Activated naive CD4-positive, alpha-beta T cell treated with anti-CD3 and anti-CD28 coated beads, Interleukin-2, amount 10 ng/mL, durations not matched to agents 7 days and 5 days (primary cell): ENCODE results near the gene MUC4.

Experiments
- CTCF ChIA-PET: fragments of 350-600 bp; sonication (Branson Sonifier 250); formaldehyde crosslinking; loops from one replicate; lab custom pipeline; 2021; ENCODE audit warnings: antibody characterized with exemption; lab: Charles Lee
- DNase-seq: peaks from one replicate; pipeline ENCODE4 v3.0.0-alpha.2; 2020
- H3K27ac Mint-ChIP-seq: one replicate; pipeline ENCODE4 v1.8.0; 2021; ENCODE audit warnings: mild to moderate bottlenecking, moderate library complexity, mixed read lengths
- H3K27me3 Mint-ChIP-seq: one replicate; pipeline ENCODE4 v1.8.0; 2021; ENCODE audit warnings: mild to moderate bottlenecking, mixed read lengths
- H3K36me3 Mint-ChIP-seq: one replicate; pipeline ENCODE4 v1.8.0; 2021; ENCODE audit warnings: mixed read lengths
- H3K4me1 Mint-ChIP-seq: one replicate; pipeline ENCODE4 v1.8.0; 2021; ENCODE audit warnings: mixed read lengths
- H3K4me3 Mint-ChIP-seq: one replicate; pipeline ENCODE4 v1.8.0; 2021; ENCODE audit warnings: mild to moderate bottlenecking, moderate library complexity, mixed read lengths
- H3K9me3 Mint-ChIP-seq: one replicate; pipeline ENCODE4 v1.8.0; 2021; ENCODE audit warnings: mixed read lengths

Gene MUC4

GRCh38 chr3:195811756-195812155 is at the start of gene MUC4:
TSS of gene MUC4 (minus strand) at chr3:195811929. CDS start at chr3:195811817, 112 bp downstream.
- no peak within 1 kb of the TSS for H3K27ac Mint-ChIP-seq
- no peak within 1 kb of the TSS for H3K4me3 Mint-ChIP-seq
- DNase-seq = no peak
- H3K4me1 Mint-ChIP-seq = peaks cover 13% of the 10 kb centered on the region
- peaks cover 34% of the 10 kb centered on the region for H3K27me3 Mint-ChIP-seq
- peaks cover 1% of the 10 kb centered on the region for H3K36me3 Mint-ChIP-seq
- no peaks in the 10 kb centered on the region for H3K9me3 Mint-ChIP-seq
- CTCF ChIA-PET = no interaction called here

- Mint-ChIP-seq H3K4me3 (no peak overlapping the region), H3K36me3 (peaks cover 7% of the 10 kb centered on the region), H3K4me1 (peaks cover 5% of the 10 kb centered on the region), H3K27me3 (peaks cover 28% of the 10 kb centered on the region), H3K9me3 (no peaks in the 10 kb centered on the region), H3K27ac (no peak overlapping the region)
- DNase-seq = no peak
- CTCF ChIA-PET = interaction anchor here (0.7 to 2.1 kb wide), 6 partner anchors 9 to 54 kb away, joined by 3 to 33 read pairs (median 8); no protein-coding TSS in a partner anchor
These were observed 48.7 kb upstream of the MUC4 start for GRCh38 chr3:195860456-195860855.

- H3K36me3 Mint-ChIP-seq = peaks cover 7% of the 10 kb centered on the region
- no peak overlapping the region for H3K27ac Mint-ChIP-seq
- DNase-seq = no peak
- H3K4me3 Mint-ChIP-seq = no peak overlapping the region
- H3K9me3 Mint-ChIP-seq = no peaks in the 10 kb centered on the region
- CTCF ChIA-PET = interaction anchor here (0.6 to 2.5 kb wide), 15 partner anchors 9 to 265 kb away, joined by 3 to 58 read pairs (median 4); partner anchors contain the start of gene TNK2
- H3K27me3 Mint-ChIP-seq = peaks cover 28% of the 10 kb centered on the region
- H3K4me1 Mint-ChIP-seq = peaks cover 5% of the 10 kb centered on the region
These were observed 48.2 kb upstream of the MUC4 start for GRCh38 chr3:195859846-195860411.

- peak; percentile 80 for DNase-seq
- Mint-ChIP-seq H3K9me3 (no peaks in the 10 kb centered on the region), H3K36me3 (peaks cover 7% of the 10 kb centered on the region), H3K27ac (no peak overlapping the region), H3K4me1 (peaks cover 8% of the 10 kb centered on the region), H3K27me3 (peaks cover 28% of the 10 kb centered on the region), H3K4me3 (no peak overlapping the region)
- CTCF ChIA-PET = interaction anchor here (0.6 to 2.5 kb wide), 14 partner anchors 8 to 264 kb away, joined by 3 to 58 read pairs (median 4); partner anchors contain the start of gene TNK2
These were observed 47.5 kb upstream of the MUC4 start for GRCh38 chr3:195859061-195859845.

- CTCF ChIA-PET = interaction anchor here (1.2 to 3.3 kb wide), 4 partner anchors 38 to 59 kb away, joined by 3 to 18 read pairs (median 10); no protein-coding TSS in a partner anchor
- no peaks in the 10 kb centered on the region for H3K9me3 Mint-ChIP-seq
- H3K4me1 Mint-ChIP-seq = peaks cover 12% of the 10 kb centered on the region
- H3K4me3 Mint-ChIP-seq = no peak overlapping the region
- peaks cover 34% of the 10 kb centered on the region for H3K27me3 Mint-ChIP-seq
- no peak overlapping the region for H3K27ac Mint-ChIP-seq
- H3K36me3 Mint-ChIP-seq = no peaks in the 10 kb centered on the region
- no peak for DNase-seq
These were observed 44.8 kb upstream of the MUC4 start for GRCh38 chr3:195856410-195857084.

- CTCF ChIA-PET = interaction anchor here (0.6 to 3.3 kb wide), 6 partner anchors 39 to 288 kb away, joined by 3 to 18 read pairs (median 4); no protein-coding TSS in a partner anchor
- Mint-ChIP-seq H3K4me3 (no peak overlapping the region), H3K27me3 (peaks cover 42% of the 10 kb centered on the region)
These were observed 44.0 kb upstream of the MUC4 start for GRCh38 chr3:195855471-195856409.

GRCh38 chr3:195854628-195855294 is 43.0 kb upstream of the MUC4 start:
- H3K27me3 Mint-ChIP-seq = peaks cover 33% of the 10 kb centered on the region
- no peaks in the 10 kb centered on the region for H3K9me3 Mint-ChIP-seq
- H3K27ac Mint-ChIP-seq = no peak overlapping the region
- DNase-seq = no peak
- H3K4me1 Mint-ChIP-seq = peaks cover 20% of the 10 kb centered on the region
- no peak overlapping the region for H3K4me3 Mint-ChIP-seq
- no peaks in the 10 kb centered on the region for H3K36me3 Mint-ChIP-seq
- CTCF ChIA-PET = interaction anchor here (0.6 to 3.3 kb wide), 3 partner anchors 57 to 295 kb away, joined by 3 to 15 read pairs (median 6); no protein-coding TSS in a partner anchor

More at GRCh38 chr3:195855471-195856409, 44.0 kb upstream of the MUC4 start:
- no peaks in the 10 kb centered on the region for H3K36me3 Mint-ChIP-seq
- H3K27ac Mint-ChIP-seq = no peak overlapping the region
- no peak for DNase-seq
- no peaks in the 10 kb centered on the region for H3K9me3 Mint-ChIP-seq
- H3K4me1 Mint-ChIP-seq = peaks cover 20% of the 10 kb centered on the region

GRCh38 chr3:195853996-195854395 is 42.3 kb upstream of the MUC4 start:
- H3K27me3 Mint-ChIP-seq = peaks cover 27% of the 10 kb centered on the region
- peaks cover 19% of the 10 kb centered on the region for H3K4me1 Mint-ChIP-seq
- no peak overlapping the region for H3K27ac Mint-ChIP-seq
- no peak overlapping the region for H3K4me3 Mint-ChIP-seq
- CTCF ChIA-PET = interaction anchor here (0.9 to 3.3 kb wide), 2 partner anchors 61 to 294 kb away, joined by 6 to 15 read pairs; no protein-coding TSS in a partner anchor
- DNase-seq = no peak
- no peaks in the 10 kb centered on the region for H3K9me3 Mint-ChIP-seq
- H3K36me3 Mint-ChIP-seq = no peaks in the 10 kb centered on the region

- Mint-ChIP-seq H3K27me3 (peaks cover 23% of the 10 kb centered on the region), H3K27ac (no peak overlapping the region), H3K9me3 (no peaks in the 10 kb centered on the region), H3K36me3 (no peaks in the 10 kb centered on the region), H3K4me3 (no peak overlapping the region), H3K4me1 (peaks cover 20% of the 10 kb centered on the region)
- no peak for DNase-seq
- CTCF ChIA-PET = interaction anchor here (0.9 to 4.3 kb wide), 6 partner anchors 8 to 296 kb away, joined by 3 to 12 read pairs (median 6); no protein-coding TSS in a partner anchor
These were observed 41.3 kb upstream of the MUC4 start for GRCh38 chr3:195853036-195853435.

GRCh38 chr3:195850857-195851543 is 39.3 kb upstream of the MUC4 start:
- Mint-ChIP-seq H3K27me3 (peaks cover 14% of the 10 kb centered on the region), H3K9me3 (no peaks in the 10 kb centered on the region), H3K4me1 (peaks cover 20% of the 10 kb centered on the region), H3K36me3 (no peaks in the 10 kb centered on the region), H3K4me3 (no peak overlapping the region), H3K27ac (no peak overlapping the region)
- peak; percentile 94 for DNase-seq
- CTCF ChIA-PET = interaction anchor here (0.6 to 4.3 kb wide), 32 partner anchors 8 to 1396 kb away, joined by 3 to 18 read pairs (median 4); partner anchors contain the start of gene XXYLT1

- peaks cover 17% of the 10 kb centered on the region for H3K4me1 Mint-ChIP-seq
- H3K9me3 Mint-ChIP-seq = no peaks in the 10 kb centered on the region
- no peaks in the 10 kb centered on the region for H3K36me3 Mint-ChIP-seq
- DNase-seq = no peak
- no peak overlapping the region for H3K27ac Mint-ChIP-seq
- CTCF ChIA-PET = interaction anchor here (0.9 to 4.3 kb wide), 15 partner anchors 10 to 578 kb away, joined by 3 to 18 read pairs (median 6); partner anchors contain the start of gene XXYLT1
- peaks cover 21% of the 10 kb centered on the region for H3K27me3 Mint-ChIP-seq
- H3K4me3 Mint-ChIP-seq = no peak overlapping the region
These were observed 37.8 kb upstream of the MUC4 start for GRCh38 chr3:195849322-195850074.
